SK-N-SH treated with all-trans-retinoic acid at 6 μM for 48 hours (cell line): ENCODE measurements around the gene JAGN1.
"Not testable (repeated sequence)": the region's sequence is repeated elsewhere in the genome, so short reads cannot be mapped to it uniquely, and the experiment has no call there.

Source experiments
- ATAC-seq: fragments of 200-7000 bp; cut with Tn5 transposase; 3 replicates; pipeline ENCODE4 v1.9.1; 2020; ENCODE audit warnings: mild to moderate bottlenecking, moderate library complexity
- ARNTL ChIP-seq: fragments of 450-650 bp; formaldehyde crosslinking; IDR thresholded peaks from 2 replicates; pipeline ENCODE4 v1.5.0; 2020; ENCODE audit warnings: low read depth, mild to moderate bottlenecking, moderate library complexity, borderline replicate concordance
- BACH2 ChIP-seq: fragments of 250-450 bp; sonication (Bioruptor Pico); IDR thresholded peaks from 2 replicates; pipeline ENCODE4 v1.9.0; 2021; ENCODE audit warnings: mild to moderate bottlenecking, borderline replicate concordance
- CREB5 ChIP-seq: fragments of 250-450 bp; sonication (Bioruptor Pico); IDR thresholded peaks from 2 replicates; pipeline ENCODE4 v1.5.1; 2020; ENCODE audit warnings: low read depth, mild to moderate bottlenecking, moderate library complexity
- CSDC2 ChIP-seq: fragments of 250-450 bp; sonication (Bioruptor Pico); IDR thresholded peaks from 2 replicates; pipeline ENCODE4 v1.5.0; 2020; ENCODE audit warnings: mild to moderate bottlenecking, moderate library complexity
- CSRNP3 ChIP-seq: fragments of 250-450 bp; sonication (Bioruptor Pico); IDR thresholded peaks from 2 replicates; pipeline ENCODE4 v1.5.1; 2021; ENCODE audit warnings: mild to moderate bottlenecking, moderate library complexity
- ESRRG ChIP-seq: fragments of 250-450 bp; sonication (Bioruptor Pico); IDR thresholded peaks from 2 replicates; pipeline ENCODE4 v1.6.1; 2021; ENCODE audit warnings: mild to moderate bottlenecking
- GLIS3 ChIP-seq: fragments of 250-450 bp; sonication (Bioruptor Pico); IDR thresholded peaks from 2 replicates; pipeline ENCODE4 v1.5.0; 2020; ENCODE audit warnings: mild to moderate bottlenecking, moderate library complexity
- ISL1 ChIP-seq: fragments of 250-450 bp; sonication (Bioruptor Pico); IDR thresholded peaks from 2 replicates; pipeline ENCODE4 v2.1.2; 2022; ENCODE audit warnings: mild to moderate bottlenecking, moderate library complexity
- OSR1 ChIP-seq: fragments of 250-450 bp; sonication (Bioruptor Pico); IDR thresholded peaks from 2 replicates; pipeline ENCODE4 v1.8.0; 2022; ENCODE audit warnings: moderate library complexity, mild to moderate bottlenecking, inconsistent platforms
- PATZ1 ChIP-seq: fragments of 250-450 bp; sonication (Bioruptor Pico); IDR thresholded peaks from 2 replicates; pipeline ENCODE4 v1.8.0; 2020; ENCODE audit warnings: mild to moderate bottlenecking, moderate library complexity, borderline replicate concordance
- POU6F1 ChIP-seq: fragments of 250-450 bp; sonication (Bioruptor Pico); IDR thresholded peaks from 2 replicates; pipeline ENCODE4 v1.8.0; 2021; ENCODE audit warnings: low read depth, mild to moderate bottlenecking, moderate library complexity, borderline replicate concordance
- RARB ChIP-seq: fragments of 250-450 bp; sonication (Bioruptor Pico); IDR thresholded peaks from 2 replicates; pipeline ENCODE4 v1.8.0; 2021; ENCODE audit warnings: mild to moderate bottlenecking, moderate library complexity
- SNAI2 ChIP-seq: fragments of 250-450 bp; sonication (Bioruptor Pico); IDR thresholded peaks from 2 replicates; pipeline ENCODE4 v1.5.0; 2020; ENCODE audit warnings: mild to moderate bottlenecking, moderate library complexity
- TCF4 ChIP-seq: fragments of 250-450 bp; sonication (Bioruptor Pico); IDR thresholded peaks from 2 replicates; pipeline ENCODE4 v1.8.0; 2021; ENCODE audit warnings: mild to moderate bottlenecking, moderate library complexity, borderline replicate concordance
- TOX ChIP-seq: fragments of 250-450 bp; sonication (Bioruptor Pico); IDR thresholded peaks from 2 replicates; pipeline ENCODE4 v1.8.0; 2021; ENCODE audit warnings: mild to moderate bottlenecking, moderate library complexity, borderline replicate concordance
- TSHZ2 ChIP-seq: fragments of 250-450 bp; sonication (Bioruptor Pico); IDR thresholded peaks from 2 replicates; pipeline ENCODE4 v1.5.0; 2020; ENCODE audit warnings: mild to moderate bottlenecking, moderate library complexity
- ZC3H10 ChIP-seq: fragments of 250-450 bp; sonication (Bioruptor Pico); IDR thresholded peaks from 2 replicates; pipeline ENCODE4 v1.5.1; 2021; ENCODE audit warnings: mild to moderate bottlenecking, moderate library complexity
- ZFP3 ChIP-seq: fragments of 250-450 bp; sonication (Bioruptor Pico); IDR thresholded peaks from 2 replicates; pipeline ENCODE4 v1.5.0; 2020; ENCODE audit warnings: mild to moderate bottlenecking, moderate library complexity
- ZFP30 ChIP-seq: fragments of 450-650 bp; formaldehyde crosslinking; IDR thresholded peaks from 2 replicates; pipeline ENCODE4 v1.5.0; 2022; ENCODE audit warnings: mild to moderate bottlenecking, moderate library complexity
- ZNF565 ChIP-seq: fragments of 450-650 bp; formaldehyde crosslinking; conservative IDR thresholded peaks from 2 replicates; pipeline ENCODE4 v1.5.0; 2020; ENCODE audit warnings: low read depth, mild to moderate bottlenecking, moderate library complexity

The JAGN1 gene

GRCh38 chr3:9937486-9938238 lies 47.3 kb downstream of the JAGN1 start:
- ATAC-seq: no peak
- no peak for TF ChIP-seq CREB5 (CRISPR knock-in tag)
- no peak for TF ChIP-seq RARB
- TF ChIP-seq CSDC2: no peak
- no peak for TF ChIP-seq PATZ1
- TF ChIP-seq BACH2 (CRISPR knock-in tag): no peak
- TF ChIP-seq SNAI2: no peak
- no peak for TF ChIP-seq TCF4 (CRISPR knock-in tag)
- no peak for TF ChIP-seq GLIS3 (CRISPR knock-in tag)

GRCh38 chr3:9938966-9939365 lies 48.6 kb downstream of the JAGN1 start:
- no peak for ATAC-seq
- no peak for TF ChIP-seq TCF4 (CRISPR knock-in tag)
- no peak for TF ChIP-seq ZC3H10
- no peak for TF ChIP-seq ZFP3 (CRISPR knock-in tag)
- TF ChIP-seq ZNF565 (CRISPR knock-in tag): no peak
- TF ChIP-seq OSR1 (CRISPR knock-in tag): no peak
- TF ChIP-seq CREB5 (CRISPR knock-in tag): no peak
- TF ChIP-seq PATZ1: no peak
- no peak for TF ChIP-seq ISL1
- no peak for TF ChIP-seq TSHZ2
- no peak for TF ChIP-seq ESRRG (CRISPR knock-in tag)
- TF ChIP-seq CSRNP3: no peak
- no peak for TF ChIP-seq TOX (CRISPR knock-in tag)
- TF ChIP-seq GLIS3 (CRISPR knock-in tag): no peak
- TF ChIP-seq ZFP30 (CRISPR knock-in tag): no peak
- TF ChIP-seq ARNTL (CRISPR knock-in tag): no peak
- TF ChIP-seq POU6F1 (CRISPR knock-in tag): no peak
- no peak for TF ChIP-seq SNAI2
- TF ChIP-seq BACH2 (CRISPR knock-in tag): no peak

- not testable (repeated sequence) for ATAC-seq
Observed at GRCh38 chr3:9939906-9940305, 49.5 kb downstream of the JAGN1 start.
